ENCODE results near the gene SLC8B1.

DNA sequence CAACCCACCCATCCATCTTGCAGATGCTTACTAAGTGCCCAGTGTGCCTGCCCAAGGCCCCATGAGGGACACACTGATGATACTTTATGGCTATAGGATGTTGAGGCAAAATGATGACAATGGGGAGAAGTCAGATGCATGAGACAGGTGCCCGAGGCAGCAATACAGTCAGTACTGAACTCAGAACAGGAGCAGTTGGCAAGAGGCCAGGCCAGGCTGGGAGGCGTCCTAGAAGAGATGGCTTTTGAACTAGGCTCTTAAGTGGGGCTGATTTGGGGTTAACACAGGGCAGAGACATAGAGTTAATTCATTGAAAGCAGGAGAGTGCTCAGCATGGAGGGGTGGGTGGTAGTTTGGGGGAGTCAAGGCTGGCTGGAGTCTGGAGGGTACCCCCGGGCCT, 39.1 kb upstream of the SLC8B1 start:
- TF ChIP-seq, protein P1, sequence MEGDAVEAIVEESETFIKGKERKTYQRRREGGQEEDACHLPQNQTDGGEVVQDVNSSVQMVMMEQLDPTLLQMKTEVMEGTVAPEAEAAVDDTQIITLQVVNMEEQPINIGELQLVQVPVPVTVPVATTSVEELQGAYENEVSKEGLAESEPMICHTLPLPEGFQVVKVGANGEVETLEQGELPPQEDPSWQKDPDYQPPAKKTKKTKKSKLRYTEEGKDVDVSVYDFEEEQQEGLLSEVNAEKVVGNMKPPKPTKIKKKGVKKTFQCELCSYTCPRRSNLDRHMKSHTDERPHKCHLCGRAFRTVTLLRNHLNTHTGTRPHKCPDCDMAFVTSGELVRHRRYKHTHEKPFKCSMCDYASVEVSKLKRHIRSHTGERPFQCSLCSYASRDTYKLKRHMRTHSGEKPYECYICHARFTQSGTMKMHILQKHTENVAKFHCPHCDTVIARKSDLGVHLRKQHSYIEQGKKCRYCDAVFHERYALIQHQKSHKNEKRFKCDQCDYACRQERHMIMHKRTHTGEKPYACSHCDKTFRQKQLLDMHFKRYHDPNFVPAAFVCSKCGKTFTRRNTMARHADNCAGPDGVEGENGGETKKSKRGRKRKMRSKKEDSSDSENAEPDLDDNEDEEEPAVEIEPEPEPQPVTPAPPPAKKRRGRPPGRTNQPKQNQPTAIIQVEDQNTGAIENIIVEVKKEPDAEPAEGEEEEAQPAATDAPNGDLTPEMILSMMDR (IDR thresholded peaks at IDR 0.05; ENCODE audit: extremely low read depth in 1 of 2, insufficient read depth in 1 of 2, low read depth in 1 of 2, low read length in 2 of 2): no peak
- TF ChIP-seq EZH2 (IDR thresholded peaks at IDR 0.05; ENCODE audit: borderline replicate concordance, low read depth, low read length, severe bottlenecking) (no peak), POLR2A (IDR thresholded peaks at IDR 0.05; ENCODE audit: low read depth, low read length) (no peak), POLR2AphosphoS5 (IDR thresholded peaks at IDR 0.05; ENCODE audit: insufficient read depth, low read depth, low read length) (no peak)
